ENCODE results near the gene IQCN.

Gene IQCN

GRCh38 chr19:18220632-18221275 lies 53.5 kb downstream of the IQCN start:
- TF ChIP-seq CTCF (IDR thresholded peaks at IDR 0.05; ENCODE audit: low read depth, low read length) = no peak
- no peak for DNase-seq
- no peaks in the 10 kb centered on the region for H3K36me3 ChIP-seq
- H3K27me3 ChIP-seq (ENCODE audit: insufficient read depth, low read depth, severe bottlenecking) = no peaks in the 10 kb centered on the region
- H3K9me3 ChIP-seq (ENCODE audit: severe bottlenecking) = no peaks in the 10 kb centered on the region
- H3K4me3 ChIP-seq (ENCODE audit: low read depth, low read length) = no peak overlapping the region
- no peak overlapping the region for H3K27ac ChIP-seq

- H3K4me3 ChIP-seq (ENCODE audit: low read depth, low read length) = no peak overlapping the region
- no peaks in the 10 kb centered on the region for H3K9me3 ChIP-seq (ENCODE audit: severe bottlenecking)
- no peak for TF ChIP-seq CTCF (IDR thresholded peaks at IDR 0.05; ENCODE audit: low read depth, low read length)
- no peaks in the 10 kb centered on the region for H3K36me3 ChIP-seq
- DNase-seq = no peak
- no peaks in the 10 kb centered on the region for H3K27me3 ChIP-seq (ENCODE audit: insufficient read depth, low read depth, severe bottlenecking)
- no peak overlapping the region for H3K27ac ChIP-seq
Measured at GRCh38 chr19:18219911-18220631, 54.2 kb downstream of the IQCN start.

- no peak for TF ChIP-seq CTCF (IDR thresholded peaks at IDR 0.05; ENCODE audit: low read depth, low read length)
- no peaks in the 10 kb centered on the region for H3K27me3 ChIP-seq (ENCODE audit: insufficient read depth, low read depth, severe bottlenecking)
- no peaks in the 10 kb centered on the region for H3K9me3 ChIP-seq (ENCODE audit: severe bottlenecking)
- H3K4me3 ChIP-seq (ENCODE audit: low read depth, low read length) = no peak overlapping the region
- no peaks in the 10 kb centered on the region for H3K36me3 ChIP-seq
- no peak overlapping the region for H3K27ac ChIP-seq
- no peak for DNase-seq
Measured at GRCh38 chr19:18218600-18218999, 55.7 kb downstream of the IQCN start.

- no peak for DNase-seq
- Histone ChIP-seq H3K36me3 (no peaks in the 10 kb centered on the region), H3K4me3 (ENCODE audit: low read depth, low read length) (no peak overlapping the region), H3K27me3 (ENCODE audit: insufficient read depth, low read depth, severe bottlenecking) (no peaks in the 10 kb centered on the region), H3K9me3 (ENCODE audit: severe bottlenecking) (no peaks in the 10 kb centered on the region), H3K27ac (no peak overlapping the region)
- TF ChIP-seq CTCF (IDR thresholded peaks at IDR 0.05; ENCODE audit: low read depth, low read length) = no peak
Measured at GRCh38 chr19:18218159-18218558, 56.1 kb downstream of the IQCN start.

- no peak for TF ChIP-seq CTCF (IDR thresholded peaks at IDR 0.05; ENCODE audit: low read depth, low read length)
- Histone ChIP-seq H3K4me3 (ENCODE audit: low read depth, low read length) (no peak overlapping the region), H3K36me3 (no peaks in the 10 kb centered on the region), H3K27ac (no peak overlapping the region), H3K9me3 (ENCODE audit: severe bottlenecking) (no peaks in the 10 kb centered on the region), H3K27me3 (ENCODE audit: insufficient read depth, low read depth, severe bottlenecking) (no peaks in the 10 kb centered on the region)
- no peak for DNase-seq
Measured at GRCh38 chr19:18216789-18217188, 57.5 kb downstream of the IQCN start.

Data from WERI-Rb-1 (cell line).